HepG2 (cell line): ENCODE measurements around the gene B3GNT9. TPM values are rescaled to one million over a fixed set of nuclear protein-coding genes. Genes with fewer than 3 reads are reported as not detected.

Experiments used
- ATAD3A ChIP-seq: sonication (generic); formaldehyde crosslinking; IDR thresholded peaks from 2 replicates; pipeline ENCODE4 v1.4.0; 2020; ENCODE audit warnings: missing genetic modification reagents
- ATF2 ChIP-seq: sonication (generic); formaldehyde crosslinking; IDR thresholded peaks from 2 replicates; pipeline ENCODE4 v1.4.0; 2020; ENCODE audit warnings: missing genetic modification reagents
- CHCHD3 ChIP-seq: sonication (generic); formaldehyde crosslinking; IDR thresholded peaks from 2 replicates; pipeline ENCODE4 v1.8.0; 2022; ENCODE audit warnings: mild to moderate bottlenecking, missing genetic modification reagents, moderate library complexity
- CSRNP2 ChIP-seq: sonication (generic); formaldehyde crosslinking; conservative IDR thresholded peaks from 2 replicates; pipeline ENCODE4 v1.8.0; 2022; ENCODE audit warnings: low read depth, missing genetic modification reagents
- E2F2 ChIP-seq: sonication (generic); formaldehyde crosslinking; IDR thresholded peaks from 2 replicates; pipeline ENCODE4 v1.4.0; 2020; ENCODE audit warnings: missing genetic modification reagents, borderline replicate concordance
- FOXC1 ChIP-seq: sonication (generic); formaldehyde crosslinking; IDR thresholded peaks from 2 replicates; pipeline ENCODE4 v1.8.0; 2022; ENCODE audit warnings: mild to moderate bottlenecking, missing genetic modification reagents, borderline replicate concordance
- FOXO4 ChIP-seq: sonication (generic); formaldehyde crosslinking; conservative IDR thresholded peaks from 2 replicates; pipeline ENCODE4 v1.8.1; 2023; ENCODE audit warnings: missing genetic modification reagents
- JUND ChIP-seq: sonication (generic); formaldehyde crosslinking; IDR thresholded peaks from 2 replicates; pipeline ENCODE4 v1.8.0; 2022; ENCODE audit warnings: mild to moderate bottlenecking, missing genetic modification reagents
- KLF13 ChIP-seq: sonication (generic); formaldehyde crosslinking; IDR thresholded peaks from 2 replicates; pipeline ENCODE4 v1.4.0; 2020; ENCODE audit warnings: mild to moderate bottlenecking, missing genetic modification reagents
- KLF15 ChIP-seq: sonication (generic); formaldehyde crosslinking; IDR thresholded peaks from 2 replicates; pipeline ENCODE4 v1.8.1; 2023; ENCODE audit warnings: borderline replicate concordance, mild to moderate bottlenecking, inconsistent platforms, missing genetic modification reagents, mixed read lengths
- NFE2 ChIP-seq: sonication (generic); formaldehyde crosslinking; IDR thresholded peaks from 2 replicates; pipeline ENCODE4 v1.4.0; 2020; ENCODE audit warnings: missing genetic modification reagents
- POLR2AphosphoS5 ChIP-seq: IDR thresholded peaks from 2 replicates; pipeline ENCODE4 v1.6.1; 2012; ENCODE audit warnings: low read depth, low read length
- TFE3 ChIP-seq: IDR thresholded peaks from 2 replicates; pipeline ENCODE4 v1.6.1; 2016
- WIZ ChIP-seq: sonication (generic); formaldehyde crosslinking; IDR thresholded peaks from 2 replicates; pipeline ENCODE4 v1.5.1; 2020; ENCODE audit warnings: mild to moderate bottlenecking, missing genetic modification reagents
- ZFAT ChIP-seq: sonication (generic); formaldehyde crosslinking; conservative IDR thresholded peaks from 2 replicates; pipeline ENCODE4 v1.8.1; 2023; ENCODE audit warnings: missing genetic modification reagents, inconsistent platforms
- ZFYVE20 ChIP-seq: sonication (generic); formaldehyde crosslinking; IDR thresholded peaks from 2 replicates; pipeline ENCODE4 v1.8.0; 2023; ENCODE audit warnings: low read depth, mild to moderate bottlenecking, moderate library complexity, missing genetic modification reagents, borderline replicate concordance
- ZNF224 ChIP-seq: sonication (generic); formaldehyde crosslinking; IDR thresholded peaks from 2 replicates; pipeline ENCODE4 v1.5.0; 2020; ENCODE audit warnings: mild to moderate bottlenecking, missing genetic modification reagents
- ZNF264 ChIP-seq: sonication (generic); formaldehyde crosslinking; IDR thresholded peaks from 2 replicates; pipeline ENCODE4 v1.4.0; 2020; ENCODE audit warnings: missing genetic modification reagents
- ZNF292 ChIP-seq: sonication (generic); formaldehyde crosslinking; IDR thresholded peaks from 2 replicates; pipeline ENCODE4 v1.8.1; 2022; ENCODE audit warnings: mild to moderate bottlenecking, low read depth, missing genetic modification reagents, borderline replicate concordance
- ZNF510 ChIP-seq: sonication (generic); formaldehyde crosslinking; IDR thresholded peaks from 2 replicates; pipeline ENCODE4 v1.4.0; 2020; ENCODE audit warnings: low read depth, mild to moderate bottlenecking, missing genetic modification reagents
- ZNF564 ChIP-seq: sonication (generic); formaldehyde crosslinking; IDR thresholded peaks from 2 replicates; pipeline ENCODE4 v1.8.1; 2023; ENCODE audit warnings: mild to moderate bottlenecking, missing genetic modification reagents
- ZNF674 ChIP-seq: sonication (generic); formaldehyde crosslinking; IDR thresholded peaks from 2 replicates; pipeline ENCODE4 v1.5.0; 2020; ENCODE audit warnings: low read depth, mild to moderate bottlenecking, missing genetic modification reagents
- ZNF747 ChIP-seq: sonication (generic); formaldehyde crosslinking; IDR thresholded peaks from 2 replicates; pipeline ENCODE4 v1.8.1; 2023; ENCODE audit warnings: missing genetic modification reagents, mild to moderate bottlenecking, borderline replicate concordance
- ZNF775 ChIP-seq: sonication (generic); formaldehyde crosslinking; IDR thresholded peaks from 2 replicates; pipeline ENCODE4 v1.4.0; 2020; ENCODE audit warnings: missing genetic modification reagents, mild to moderate bottlenecking, moderate library complexity, borderline replicate concordance
- polyA plus RNA-seq, 8 experiments: library from polyadenylated mRNA; depleted of rRNA in 3 of 8; stranded (reverse) in 7 of 8; unstranded in 1 of 8; fragments of >200 nt; fragmentation: Illumina TruSeq in 4 of 8; extraction: Trizol in 4 of 8; gene quantifications; 2 replicates each; pipeline versions ENCODE4 v1.2.1 to v1.2.3, GENCODE V29; 2011 to 2016; ENCODE audit warnings: low read depth in 4 of 8, missing spikeins in 1 of 8, mixed read lengths in 1 of 8; ENCODE audit not compliant: insufficient read depth in 1 of 8
- total RNA-seq, 5 experiments: library from RNA; depleted of rRNA; stranded (reverse); fragments of >200 nt; fragmentation: Illumina TruSeq; extraction: Trizol; gene quantifications; 2 replicates each; pipeline ENCODE4 v1.2.3, GENCODE V29; 2016; ENCODE audit warnings: low read depth in 1 of 5

B3GNT9 gene
- total and polyA plus RNA-seq, 2 of the 13 experiments (the other 11 are each of a cell fraction or from before 2014, with no cell fraction given): 1.5 to 3.1 TPM

- no peak for TF ChIP-seq JUND
- no peak for TF ChIP-seq ZNF747
- TF ChIP-seq ZNF264 (CRISPR knock-in tag): no peak
- no peak for TF ChIP-seq ZNF775 (CRISPR knock-in tag)
- no peak for TF ChIP-seq NFE2
- TF ChIP-seq ATF2 (CRISPR knock-in tag): no peak
- no peak for TF ChIP-seq ZNF674 (CRISPR knock-in tag)
- TF ChIP-seq POLR2AphosphoS5: peak; percentile 18; the same call in 1 of the 2 replicates
- no peak for TF ChIP-seq FOXO4 (CRISPR knock-in tag)
- no peak for TF ChIP-seq ZNF564
- 0 out of 2 replicates have a peak, but pooled peaks have one; percentile 23 for TF ChIP-seq FOXC1 (CRISPR knock-in tag)
- TF ChIP-seq ZNF510 (CRISPR knock-in tag): no peak
- no peak for TF ChIP-seq ZNF224 (CRISPR knock-in tag)
- no peak for TF ChIP-seq E2F2 (CRISPR knock-in tag)
- no peak for TF ChIP-seq CHCHD3 (CRISPR knock-in tag)
- TF ChIP-seq TFE3 (CRISPR knock-in tag): no peak
- TF ChIP-seq WIZ (CRISPR knock-in tag): no peak
- TF ChIP-seq KLF15 (CRISPR knock-in tag): no peak
- no peak for TF ChIP-seq ZNF292 (CRISPR knock-in tag)
- TF ChIP-seq ATAD3A (CRISPR knock-in tag): no peak
- TF ChIP-seq CSRNP2 (CRISPR knock-in tag): no peak
- TF ChIP-seq KLF13: no peak
- TF ChIP-seq ZFYVE20: no peak
- TF ChIP-seq ZFAT: no peak
These were observed 46.7 kb downstream of the B3GNT9 start (continued) for GRCh38 chr16:67104061-67104460.
